Gastrocnemius medialis (tissue), 4 donors: ENCODE data around the gene CD101. TPM values are rescaled to one million over a fixed set of nuclear protein-coding genes. Genes with fewer than 3 reads are reported as not detected.

Source experiments
- ATAC-seq, 2 donors: fragments of 150-250 bp; one replicate each; pipeline ENCODE4 v1.9.1; 2016
- DNase-seq, 2 donors: peaks; one replicate each; pipeline ENCODE4 v3.0.0-alpha.2; 2019
- H3K27ac ChIP-seq, 4 donors: fragments of 200-600 bp; sonication (generic); 1 replicate in 1 of 4; 2 replicates in 3 of 4; pipeline ENCODE4 v1.5.1; 2016 to 2018; ENCODE audit warnings: mild to moderate bottlenecking in 2 of 4, moderate library complexity in 1 of 4
- H3K27me3 ChIP-seq, 3 donors: fragments of 200-600 bp; sonication (generic) in 2 of 3; 1 replicate in 1 of 3; 2 replicates in 2 of 3; pipeline versions ENCODE4 v1.5.1 to v1.6.0; 2016 to 2019; ENCODE audit warnings: mild to moderate bottlenecking in 1 of 3, moderate library complexity in 1 of 3
- H3K36me3 ChIP-seq, 2 donors: fragments of 200-600 bp; sonication (generic) in 1 of 2; one replicate each; pipeline ENCODE4 v1.5.1; 2017 to 2018
- H3K4me1 ChIP-seq, 2 donors: fragments of 200-600 bp; sonication (generic) in 1 of 2; one replicate each; pipeline ENCODE4 v1.5.1; 2016 to 2017; ENCODE audit warnings: mild to moderate bottlenecking in 2 of 2
- H3K4me3 ChIP-seq, 4 donors: fragments of 200-600 bp; sonication (generic) in 3 of 4; 1 replicate in 1 of 4; 2 replicates in 3 of 4; pipeline ENCODE4 v1.5.1; 2016 to 2019; ENCODE audit warnings: mild to moderate bottlenecking in 2 of 4
- H3K9me3 ChIP-seq, 3 donors: fragments of 200-600 bp; sonication (generic) in 2 of 3; 1 replicate in 1 of 3; 2 replicates in 2 of 3; pipeline ENCODE4 v1.5.1; 2016 to 2019
- POLR2A ChIP-seq, 2 donors: fragments of 450-650 bp; IDR thresholded peaks; one replicate each; pipeline ENCODE4 v1.6.1; 2017; ENCODE audit warnings: antibody characterized with exemption in 2 of 2, mild to moderate bottlenecking in 2 of 2, moderate library complexity in 2 of 2
- in situ Hi-C, 4 donors: fragments of 200-750 bp; cut with MboI; loops; one replicate each; pipeline versions ENCODE4 v1.15.0 to v1.8.0; 2017; ENCODE audit warnings: low sequenced_read_pairs in 4 of 4
- intact Hi-C: fragments of 100-400 bp; cut with DNase I; formaldehyde crosslinking; loops from one replicate; pipeline ENCODE4 v1.15.1; 2023; ENCODE audit warnings: low total_unique reads
- total RNA-seq, 4 donors: library from RNA; depleted of rRNA; stranded (reverse); fragments of >200 nt; gene quantifications; one replicate each; pipeline versions ENCODE4 v1.1.0 to v1.2.3, GENCODE V29; 2016
- TF ChIP-seq, protein P1 (sequence below), 5 experiments: fragments of 450-650 bp in 3 of 5; fragments of 200-600 bp in 2 of 5; sonication (generic) in 2 of 5; IDR thresholded peaks in 4 of 5; conservative IDR thresholded peaks in 1 of 5; 1 replicate in 4 of 5; 2 replicates in 1 of 5; pipeline ENCODE4 v1.5.1; 2016 to 2019; ENCODE audit warnings: antibody characterized with exemption in 5 of 5, mild to moderate bottlenecking in 3 of 5, moderate library complexity in 3 of 5

CD101 gene
- total RNA-seq, 4 donors from 2014 or later: 0.10 TPM; not detected in 3

DNA sequence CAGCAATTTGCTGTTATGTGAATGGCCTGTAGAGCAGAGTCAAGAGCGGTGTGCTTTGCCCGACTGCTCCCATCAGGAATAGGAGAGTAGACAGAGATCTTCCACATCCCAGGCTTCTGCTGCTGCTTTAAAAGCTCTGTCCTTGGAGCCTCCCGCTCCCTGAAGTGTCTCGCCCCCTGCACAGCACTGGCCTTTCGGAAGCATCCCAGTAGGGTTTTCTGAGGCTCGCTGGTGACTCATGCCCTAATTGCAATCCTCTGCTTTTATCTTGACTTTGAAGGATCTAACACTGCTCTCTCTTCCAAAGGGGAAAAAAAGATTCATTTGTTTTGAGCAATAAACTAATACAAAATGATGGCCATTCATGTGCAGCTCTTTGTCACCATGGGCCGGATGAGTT is 13.3 kb upstream of the CD101 start:
- no peaks in the 10 kb centered on the region for H3K4me1 ChIP-seq
- intact Hi-C loops: no loop called here
- no peak for TF ChIP-seq POLR2A (IDR thresholded peaks at IDR 0.05)
- TF ChIP-seq, protein P1, sequence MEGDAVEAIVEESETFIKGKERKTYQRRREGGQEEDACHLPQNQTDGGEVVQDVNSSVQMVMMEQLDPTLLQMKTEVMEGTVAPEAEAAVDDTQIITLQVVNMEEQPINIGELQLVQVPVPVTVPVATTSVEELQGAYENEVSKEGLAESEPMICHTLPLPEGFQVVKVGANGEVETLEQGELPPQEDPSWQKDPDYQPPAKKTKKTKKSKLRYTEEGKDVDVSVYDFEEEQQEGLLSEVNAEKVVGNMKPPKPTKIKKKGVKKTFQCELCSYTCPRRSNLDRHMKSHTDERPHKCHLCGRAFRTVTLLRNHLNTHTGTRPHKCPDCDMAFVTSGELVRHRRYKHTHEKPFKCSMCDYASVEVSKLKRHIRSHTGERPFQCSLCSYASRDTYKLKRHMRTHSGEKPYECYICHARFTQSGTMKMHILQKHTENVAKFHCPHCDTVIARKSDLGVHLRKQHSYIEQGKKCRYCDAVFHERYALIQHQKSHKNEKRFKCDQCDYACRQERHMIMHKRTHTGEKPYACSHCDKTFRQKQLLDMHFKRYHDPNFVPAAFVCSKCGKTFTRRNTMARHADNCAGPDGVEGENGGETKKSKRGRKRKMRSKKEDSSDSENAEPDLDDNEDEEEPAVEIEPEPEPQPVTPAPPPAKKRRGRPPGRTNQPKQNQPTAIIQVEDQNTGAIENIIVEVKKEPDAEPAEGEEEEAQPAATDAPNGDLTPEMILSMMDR (IDR thresholded peaks at IDR 0.05 in 4 of 5, conservative IDR thresholded peaks at IDR 0.05 in 1 of 5): no peak

DNA sequence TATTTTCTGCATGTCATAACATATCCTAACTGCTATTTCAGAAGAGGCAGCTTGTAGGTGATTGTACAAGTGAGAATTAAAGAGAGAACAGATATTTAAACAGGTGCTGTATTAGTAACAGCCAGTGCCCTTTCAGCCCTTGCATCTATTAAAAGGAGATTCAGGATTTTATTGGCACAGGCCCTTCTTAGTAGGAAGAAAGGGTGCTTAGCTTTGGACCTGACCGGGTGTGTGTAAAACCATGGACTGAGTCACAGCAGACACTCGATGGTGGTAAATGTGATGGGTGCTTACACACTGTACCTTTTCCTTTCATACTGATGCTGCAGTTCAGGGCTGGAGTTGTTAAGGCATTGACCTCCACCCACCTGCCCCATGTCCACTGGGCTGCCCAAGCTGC is 12.7 kb upstream of the CD101 start:
- in situ Hi-C loops: no loop called here
- DNase-seq (no peak), ATAC-seq (no peak)
- TF ChIP-seq POLR2A (IDR thresholded peaks at IDR 0.05): no peak
- TF ChIP-seq, protein P1 (IDR thresholded peaks at IDR 0.05 in 4 of 5, conservative IDR thresholded peaks at IDR 0.05 in 1 of 5): no peak
- Histone ChIP-seq H3K9me3 (no peaks in the 10 kb centered on the region), H3K4me1 (no peaks in the 10 kb centered on the region), H3K27me3 (no peaks in the 10 kb centered on the region), H3K27ac (no peak overlapping the region), H3K36me3 (no peaks in the 10 kb centered on the region), H3K4me3 (no peak overlapping the region)
- intact Hi-C loops: no loop called here

More for the DNA sequence above, 13.3 kb upstream of the CD101 start:
- Histone ChIP-seq H3K27ac (no peak overlapping the region), H3K4me3 (no peak overlapping the region), H3K9me3 (no peaks in the 10 kb centered on the region), H3K36me3 (no peaks in the 10 kb centered on the region), H3K27me3 (no peaks in the 10 kb centered on the region)
- DNase-seq (no peak), ATAC-seq (no peak)
- in situ Hi-C loops: no loop called here

DNA sequence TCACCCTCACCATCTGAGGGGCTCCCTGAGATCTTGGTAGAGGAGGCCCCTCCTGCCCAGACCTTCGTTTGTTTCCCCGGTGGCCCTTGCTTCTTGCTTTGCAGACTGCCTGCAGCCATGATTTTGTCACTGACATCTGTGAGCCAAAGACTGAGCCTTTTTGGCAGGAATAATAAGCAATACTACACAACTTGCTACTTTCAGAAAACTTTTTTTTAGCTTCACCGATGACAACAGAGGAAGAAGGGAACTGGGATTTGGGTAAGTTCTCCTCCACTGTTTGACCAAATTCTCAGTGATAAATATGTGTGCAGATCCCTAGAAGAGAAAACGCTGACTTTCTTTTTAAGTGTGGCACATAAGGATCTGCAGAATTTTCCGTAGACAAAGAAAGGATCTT is 11.7 kb upstream of the CD101 start:
- ATAC-seq: peak in 1 of 2 donors; percentile 37

DNA sequence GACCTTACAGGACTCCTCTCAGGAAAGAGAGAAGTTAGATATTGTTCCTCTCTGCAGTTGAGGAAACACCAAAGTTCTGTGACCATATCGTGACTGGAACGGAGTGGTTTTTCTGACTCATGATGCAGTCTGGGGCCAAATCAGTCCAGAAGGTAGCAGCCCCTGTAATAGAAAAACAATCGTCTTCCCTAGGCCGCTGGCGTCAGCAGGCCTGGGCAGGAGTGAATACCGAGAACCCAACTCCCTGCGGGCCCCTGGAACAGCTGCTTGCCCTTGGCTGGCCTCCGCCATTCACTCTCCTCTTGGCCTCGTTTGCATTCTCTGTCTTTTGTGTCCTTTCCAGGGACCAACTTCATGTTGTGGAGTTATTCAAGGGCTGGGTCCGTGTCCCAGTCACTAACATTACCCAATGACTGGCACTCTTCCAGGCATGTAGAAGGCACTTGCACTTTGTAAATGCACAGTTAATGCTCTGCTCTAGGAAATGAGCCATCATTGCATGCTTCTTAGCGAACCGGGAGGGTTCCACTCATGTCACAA is 10.9 kb upstream of the CD101 start:
- Histone ChIP-seq H3K36me3 (no peaks in the 10 kb centered on the region), H3K9me3 (no peaks in the 10 kb centered on the region), H3K4me3 (no peak overlapping the region), H3K27me3 (no peaks in the 10 kb centered on the region), H3K27ac (peak overlapping the region; percentile 13 to 31 (median 24)), H3K4me1 (no peaks in the 10 kb centered on the region)
- intact Hi-C loops (no loop called here), in situ Hi-C loops (no loop called here)
- peak; percentile 88 to 92 for ATAC-seq
- no peak for TF ChIP-seq POLR2A (IDR thresholded peaks at IDR 0.05)
- TF ChIP-seq, protein P1 (IDR thresholded peaks at IDR 0.05 in 4 of 5, conservative IDR thresholded peaks at IDR 0.05 in 1 of 5): no peak
- peak; percentile 49 to 83 for DNase-seq

More for the DNA sequence above, 11.7 kb upstream of the CD101 start:
- DNase-seq: no peak
- TF ChIP-seq, protein P1 (IDR thresholded peaks at IDR 0.05 in 4 of 5, conservative IDR thresholded peaks at IDR 0.05 in 1 of 5): no peak
- no peak for TF ChIP-seq POLR2A (IDR thresholded peaks at IDR 0.05)
- no peak overlapping the region for H3K4me3 ChIP-seq
- peak overlapping the region in 2 of 4 donors; percentile 25 to 31 for H3K27ac ChIP-seq
- intact Hi-C loops (no loop called here), in situ Hi-C loops (no loop called here)
- no peaks in the 10 kb centered on the region for H3K36me3 ChIP-seq
- H3K4me1 ChIP-seq: no peaks in the 10 kb centered on the region
- no peaks in the 10 kb centered on the region for H3K27me3 ChIP-seq
- H3K9me3 ChIP-seq: no peaks in the 10 kb centered on the region
